H1 (cell line): ENCODE measurements around the gene WDCP. TPM values are rescaled to one million over a fixed set of nuclear protein-coding genes. Genes with fewer than 3 reads are reported as not detected.

Experiments
- TAF1 ChIP-seq: IDR thresholded peaks from 2 replicates; pipeline ENCODE4 v1.6.1; 2011; ENCODE audit warnings: mild to moderate bottlenecking, low read depth, low read length
- polyA plus RNA-seq, 7 experiments: library from polyadenylated mRNA; depleted of rRNA in 3 of 7; stranded (reverse) in 5 of 7; unstranded in 2 of 7; fragments of >200 nt in 5 of 7; fragments of 200-250 nt in 2 of 7; gene quantifications; 1 replicate in 5 of 7; 2 replicates in 1 of 7; 4 replicates in 1 of 7; pipeline versions ENCODE4 v1.2.1 to v1.2.3, GENCODE V29; 2011 to 2013; ENCODE audit warnings: missing spikeins in 2 of 7, mixed read lengths in 2 of 7
- total RNA-seq: library from RNA; stranded (reverse); fragmentation: NEBNext Ultra II Directional; extraction: Animal tissue kit (Norgen Biotek cat#: 25700); gene quantifications from 2 replicates; pipeline ENCODE4 v1.2.1, GENCODE V29; 2021
- TF ChIP-seq, protein P1 (sequence below), 3 experiments: IDR thresholded peaks; 1 replicate in 2 of 3; 2 replicates in 1 of 3; pipeline versions ENCODE4 v1.5.1 to v1.6.1; 2011; ENCODE audit warnings: low read length in 3 of 3, mild to moderate bottlenecking in 3 of 3, inconsistent platforms in 2 of 3, low read depth in 1 of 3, moderate library complexity in 1 of 3; ENCODE audit not compliant: insufficient read depth in 1 of 3; ENCODE audit errors: control extremely low read depth in 1 of 3
- TF ChIP-seq, protein P2 (sequence below): IDR thresholded peaks from 2 replicates; pipeline ENCODE4 v1.6.1; 2012; ENCODE audit warnings: inconsistent platforms

Gene WDCP
- total and polyA plus RNA-seq, 2 of the 8 experiments (the other 6 are each of a cell fraction or from before 2014, with no cell fraction given): 19.2 to 40.1 TPM

DNA sequence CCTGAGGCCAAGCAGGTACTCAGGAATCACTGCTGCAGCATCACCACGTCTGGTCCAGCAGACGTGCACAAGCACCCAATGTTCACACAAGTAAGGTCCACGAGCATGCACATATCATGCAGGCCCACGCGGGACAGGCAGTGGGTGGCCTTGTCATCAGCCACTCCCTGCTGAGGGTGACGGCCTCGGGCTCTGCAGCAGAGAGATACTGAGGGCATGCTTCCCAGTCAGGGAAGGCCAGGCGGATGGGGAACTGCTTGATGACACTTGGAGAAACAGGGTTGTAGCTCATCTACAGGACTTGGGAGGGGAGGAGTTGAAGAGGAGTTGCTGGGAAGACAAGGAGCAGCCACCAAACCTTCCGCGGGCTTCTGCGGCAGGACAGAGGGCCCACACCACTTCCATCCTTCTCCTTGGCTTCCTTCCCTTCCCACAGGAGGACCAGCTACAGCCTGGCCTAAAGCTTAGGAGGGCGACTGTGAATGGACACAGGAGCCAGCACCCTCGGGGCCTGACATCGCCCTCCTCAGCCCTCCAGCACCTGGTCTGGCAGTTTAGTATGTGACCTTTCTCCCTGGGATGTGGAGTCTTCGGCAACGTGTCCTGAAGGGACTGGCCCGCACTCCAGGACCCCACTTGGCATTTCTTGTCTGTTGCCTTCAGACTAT lies 22.1 kb downstream of the WDCP start (continued):
- TF ChIP-seq, protein P1, sequence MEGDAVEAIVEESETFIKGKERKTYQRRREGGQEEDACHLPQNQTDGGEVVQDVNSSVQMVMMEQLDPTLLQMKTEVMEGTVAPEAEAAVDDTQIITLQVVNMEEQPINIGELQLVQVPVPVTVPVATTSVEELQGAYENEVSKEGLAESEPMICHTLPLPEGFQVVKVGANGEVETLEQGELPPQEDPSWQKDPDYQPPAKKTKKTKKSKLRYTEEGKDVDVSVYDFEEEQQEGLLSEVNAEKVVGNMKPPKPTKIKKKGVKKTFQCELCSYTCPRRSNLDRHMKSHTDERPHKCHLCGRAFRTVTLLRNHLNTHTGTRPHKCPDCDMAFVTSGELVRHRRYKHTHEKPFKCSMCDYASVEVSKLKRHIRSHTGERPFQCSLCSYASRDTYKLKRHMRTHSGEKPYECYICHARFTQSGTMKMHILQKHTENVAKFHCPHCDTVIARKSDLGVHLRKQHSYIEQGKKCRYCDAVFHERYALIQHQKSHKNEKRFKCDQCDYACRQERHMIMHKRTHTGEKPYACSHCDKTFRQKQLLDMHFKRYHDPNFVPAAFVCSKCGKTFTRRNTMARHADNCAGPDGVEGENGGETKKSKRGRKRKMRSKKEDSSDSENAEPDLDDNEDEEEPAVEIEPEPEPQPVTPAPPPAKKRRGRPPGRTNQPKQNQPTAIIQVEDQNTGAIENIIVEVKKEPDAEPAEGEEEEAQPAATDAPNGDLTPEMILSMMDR (IDR thresholded peaks at IDR 0.05; ENCODE audit: control extremely low read depth in 1 of 3, insufficient read depth in 1 of 3, low read depth in 1 of 3, low read length in 3 of 3): no peak
- TF ChIP-seq, protein P2, sequence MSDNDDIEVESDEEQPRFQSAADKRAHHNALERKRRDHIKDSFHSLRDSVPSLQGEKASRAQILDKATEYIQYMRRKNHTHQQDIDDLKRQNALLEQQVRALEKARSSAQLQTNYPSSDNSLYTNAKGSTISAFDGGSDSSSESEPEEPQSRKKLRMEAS: no peak
- no peak for TF ChIP-seq TAF1
- TF ChIP-seq, all 59 proteins: peak for 0
